Measurements from ENCODE around the gene IMPG1. TPM values are rescaled to one million over a fixed set of nuclear protein-coding genes. Genes with fewer than 3 reads are reported as not detected.
"Not testable (repeated sequence)": the region's sequence is repeated elsewhere in the genome, so short reads cannot be mapped to it uniquely, and the experiment has no call there.

The IMPG1 gene
- polyA plus RNA-seq, 3 donors = 0.13 TPM; not detected in 2

DNA sequence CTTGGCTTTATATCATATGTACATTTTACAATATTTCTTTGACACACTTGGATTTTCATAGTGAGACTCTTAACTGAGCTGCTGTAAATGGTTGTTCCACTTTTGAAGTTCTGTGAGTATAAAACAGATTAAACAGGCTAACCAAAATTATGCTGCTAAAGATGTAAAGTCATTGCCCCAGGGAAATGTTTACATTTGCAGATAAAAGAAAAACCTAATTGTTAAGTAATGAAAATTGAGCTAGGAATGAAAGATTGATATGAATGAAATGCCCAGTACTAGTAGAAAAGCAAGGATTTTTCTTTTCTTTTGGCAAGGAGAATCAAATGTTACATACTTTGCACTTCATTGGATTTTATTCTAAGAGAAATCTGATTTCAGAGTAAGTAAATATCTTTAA lies 159.4 kb downstream of the IMPG1 start:
- H3K27ac ChIP-seq (ENCODE audit: low read depth, low read length) = no peak overlapping the region

DNA sequence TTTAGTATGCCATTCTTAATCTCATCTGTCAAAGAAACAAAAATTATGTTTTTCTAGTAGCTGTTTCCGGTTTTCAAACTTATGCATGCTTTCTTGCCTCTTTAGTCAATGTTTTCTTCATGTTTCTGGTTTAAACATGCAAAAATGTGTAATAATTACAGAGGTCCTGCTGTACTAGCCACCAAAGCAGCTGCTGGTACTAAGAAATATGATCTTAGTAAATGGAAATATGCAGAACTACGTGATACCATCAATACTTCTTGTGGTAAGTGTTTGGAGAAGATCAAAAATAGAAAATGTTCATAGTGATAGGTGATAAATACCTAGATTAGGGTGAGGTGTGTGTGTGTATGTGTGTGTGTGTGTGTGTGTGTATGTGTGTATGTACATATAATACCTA lies 165.0 kb downstream of the IMPG1 start:
- H3K27ac ChIP-seq (ENCODE audit: low read depth, low read length) = no peak overlapping the region
- WGBS, 3 donors = 88 to 92% (median 91%) methylated on average over 2 of the region's 2 CpGs

DNA sequence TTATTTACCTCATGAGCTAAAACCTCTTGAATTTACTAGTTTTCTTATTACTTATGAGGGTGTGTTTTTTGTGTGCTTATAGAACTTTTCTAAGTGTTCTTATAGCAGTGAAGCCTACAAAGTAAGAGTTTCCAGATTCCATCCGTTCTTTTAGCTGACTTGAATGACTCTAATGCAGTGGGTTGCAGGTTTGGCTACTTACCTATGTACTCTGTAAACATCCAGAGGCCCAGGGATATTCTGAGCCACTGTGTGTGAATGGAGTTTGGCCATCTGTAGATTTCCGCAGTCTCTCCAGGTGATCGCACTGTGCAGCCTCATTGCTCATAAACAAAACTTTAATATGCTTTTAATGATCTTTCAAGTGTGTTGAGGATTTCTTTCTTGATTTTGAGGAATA lies 165.6 kb downstream of the IMPG1 start:
- no peak overlapping the region for H3K27ac ChIP-seq (ENCODE audit: low read depth, low read length)
- WGBS, 3 donors = 88 to 96% (median 88%) methylated on average over 3 of the region's 3 CpGs

DNA sequence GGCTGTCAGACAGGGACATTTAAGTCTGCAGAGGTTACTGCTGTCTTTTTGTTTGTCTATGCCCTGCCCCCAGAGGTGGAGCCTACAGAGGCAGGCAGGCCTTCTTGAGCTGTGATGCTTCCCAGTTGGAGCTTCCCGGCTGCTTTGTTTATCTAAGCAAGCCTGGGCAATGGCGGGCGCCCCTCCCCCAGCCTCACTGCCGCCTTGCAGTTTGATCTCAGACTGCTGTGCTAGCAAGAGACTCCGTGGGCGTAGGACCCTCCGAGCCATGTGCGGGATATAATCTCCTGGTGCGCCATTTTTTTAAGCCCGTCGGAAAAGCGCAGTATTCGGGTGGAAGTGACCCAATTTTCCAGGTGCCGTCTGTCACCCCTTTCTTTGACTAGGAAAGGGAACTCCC lies 167.3 kb downstream of the IMPG1 start:
- not testable (repeated sequence) for H3K27ac ChIP-seq (ENCODE audit: low read depth, low read length)
- 92 to 99% (median 97%) methylated on average over 10 to 14 of the region's 14 CpGs for WGBS, 3 donors

DNA sequence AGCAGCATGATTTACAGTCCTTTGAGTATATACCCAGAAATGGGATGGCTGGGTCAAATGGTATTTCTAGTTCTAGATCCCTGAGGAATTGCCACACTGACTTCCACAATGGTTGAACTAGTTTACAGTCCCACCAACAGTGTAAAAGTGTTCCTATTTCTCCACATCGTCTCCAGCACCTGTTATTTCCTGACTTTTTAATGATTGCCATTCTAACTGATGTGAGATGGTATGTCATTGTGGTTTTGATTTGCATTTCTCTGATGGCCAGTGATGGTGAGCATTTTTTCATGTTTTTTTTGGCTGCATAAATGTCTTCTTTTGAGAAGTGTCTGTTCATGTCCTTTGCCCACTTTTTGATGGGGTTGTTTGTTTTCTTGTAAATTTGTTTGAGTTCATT lies 172.2 kb downstream of the IMPG1 start:
- H3K27ac ChIP-seq (ENCODE audit: low read depth, low read length) = not testable (repeated sequence)
- 81 to 100% (median 100%) methylated on average over 1 of the region's 1 CpG for WGBS, 3 donors

DNA sequence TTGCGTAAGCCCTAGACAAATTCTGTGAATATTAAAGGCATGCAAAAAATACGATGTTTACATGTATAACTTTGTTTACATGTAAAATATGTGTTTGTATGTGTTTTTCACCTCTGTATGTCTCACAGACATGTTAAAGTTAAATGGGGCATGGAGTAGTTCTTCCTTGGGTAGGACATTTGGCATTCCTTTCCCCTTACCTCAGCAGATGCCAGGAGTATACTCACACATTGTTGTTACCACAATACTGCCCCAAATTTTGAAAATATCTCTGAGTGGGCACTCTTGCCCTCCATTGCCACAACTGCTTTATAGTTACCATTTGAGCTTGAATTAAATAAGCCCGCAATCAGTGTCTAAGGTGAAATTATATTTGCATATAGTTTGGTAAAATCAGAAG lies 175.9 kb downstream of the IMPG1 start:
- 61 to 96% (median 81%) methylated on average over 3 of the region's 3 CpGs for WGBS, 3 donors
- no peak overlapping the region for H3K27ac ChIP-seq (ENCODE audit: low read depth, low read length)

DNA sequence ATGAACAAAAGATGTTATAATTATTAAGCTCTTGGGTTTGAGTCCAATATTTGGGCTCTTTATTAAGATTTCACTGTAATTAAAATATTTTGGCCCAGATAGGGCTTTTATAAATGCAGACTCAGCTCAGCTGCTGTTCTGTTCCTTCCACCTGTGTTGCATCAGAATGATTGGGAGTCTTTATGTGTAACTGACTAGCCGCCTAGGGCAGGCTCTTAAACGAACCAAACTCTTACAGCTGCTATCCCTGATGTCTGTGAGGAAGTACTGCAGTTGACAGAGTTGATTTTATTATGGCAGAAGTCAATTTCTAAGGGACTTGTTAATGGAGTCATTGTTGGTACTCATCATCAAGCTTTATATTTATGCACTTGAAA lies 178.7 kb downstream of the IMPG1 start:
- 62 to 84% (median 66%) methylated on average over 2 of the region's 2 CpGs for WGBS, 3 donors
- H3K27ac ChIP-seq (ENCODE audit: low read depth, low read length) = no peak overlapping the region

DNA sequence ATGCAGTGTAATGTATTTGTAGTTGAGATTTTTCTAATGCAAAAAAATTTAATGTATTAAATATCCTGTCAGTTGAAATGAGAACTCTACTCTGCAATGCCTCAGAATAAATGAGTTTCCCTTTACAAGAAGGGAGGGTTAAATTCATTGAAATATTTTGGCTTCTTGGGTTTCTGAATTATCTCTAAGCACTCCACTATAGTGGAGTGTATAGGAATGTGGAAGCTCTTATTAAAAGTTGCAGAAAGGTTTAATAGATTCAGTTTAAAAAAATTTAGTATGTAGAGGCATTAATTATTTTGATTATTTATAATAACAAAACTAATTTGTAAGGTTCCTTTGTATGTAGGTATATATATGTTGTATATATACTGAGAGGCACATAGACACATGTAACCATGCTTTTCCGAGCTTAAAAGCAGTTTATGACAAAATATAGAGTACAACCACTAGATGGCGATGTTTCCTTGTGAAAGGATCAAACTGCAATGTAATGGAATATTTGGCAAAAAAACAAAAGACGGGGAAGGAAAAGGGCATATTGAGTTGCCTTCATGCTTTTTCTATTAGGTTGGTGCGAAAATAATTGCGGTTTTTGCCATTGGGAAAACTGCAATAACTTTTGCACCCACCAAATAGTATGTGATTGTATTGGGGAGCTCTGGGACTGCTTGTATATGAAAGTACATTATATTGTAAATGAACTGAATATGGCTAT lies 179.2 kb downstream of the IMPG1 start:
- 10 to 14% (median 13%) methylated on average over 5 of the region's 5 CpGs for WGBS, 3 donors
- no peak overlapping the region for H3K27ac ChIP-seq (ENCODE audit: low read depth, low read length)

DNA sequence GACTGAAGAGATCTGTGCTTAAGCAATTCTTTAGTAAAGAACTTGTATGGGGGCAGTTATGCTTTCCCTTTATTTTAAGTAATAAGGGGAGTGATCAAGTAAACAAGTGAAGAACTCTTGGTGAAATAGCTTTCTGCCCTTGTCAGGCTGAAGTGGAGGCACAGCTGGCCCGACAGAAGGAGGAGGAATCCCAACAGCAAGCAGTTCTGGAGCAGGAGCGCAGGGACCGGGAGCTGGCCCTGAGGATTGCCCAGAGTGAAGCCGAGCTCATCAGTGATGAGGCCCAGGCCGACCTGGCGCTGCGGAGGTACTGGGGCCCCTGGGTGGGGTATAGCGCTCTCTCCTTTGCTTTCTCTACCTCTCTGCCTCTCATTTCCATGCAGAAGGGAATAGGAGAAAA lies 180.1 kb downstream of the IMPG1 start:
- 90 to 93% (median 91%) methylated on average over 8 of the region's 8 CpGs for WGBS, 3 donors
- H3K27ac ChIP-seq (ENCODE audit: low read depth, low read length) = no peak overlapping the region

DNA sequence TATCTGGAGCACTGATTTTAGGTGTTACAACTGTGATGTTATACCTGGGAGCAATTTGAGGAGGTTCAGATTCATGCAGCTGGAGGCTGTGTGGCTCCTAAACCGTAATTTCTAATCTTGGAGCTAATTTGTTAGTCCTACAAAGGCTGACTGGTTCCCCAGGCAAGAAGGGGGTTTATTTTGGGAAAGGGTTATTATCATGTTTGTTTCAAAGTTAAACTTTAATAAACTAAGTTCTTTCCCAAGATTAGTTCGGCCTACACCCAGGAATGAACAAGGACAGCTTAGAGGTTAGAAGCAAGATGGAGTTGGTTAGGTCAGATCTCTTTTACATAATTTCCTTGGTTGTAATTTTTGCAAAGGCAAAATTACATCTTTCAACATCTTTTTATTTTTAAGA lies 187.6 kb downstream of the IMPG1 start:
- 38 to 98% (median 90%) methylated on average over 2 of the region's 2 CpGs for WGBS, 3 donors
- no peak overlapping the region for H3K27ac ChIP-seq (ENCODE audit: low read depth, low read length)

DNA sequence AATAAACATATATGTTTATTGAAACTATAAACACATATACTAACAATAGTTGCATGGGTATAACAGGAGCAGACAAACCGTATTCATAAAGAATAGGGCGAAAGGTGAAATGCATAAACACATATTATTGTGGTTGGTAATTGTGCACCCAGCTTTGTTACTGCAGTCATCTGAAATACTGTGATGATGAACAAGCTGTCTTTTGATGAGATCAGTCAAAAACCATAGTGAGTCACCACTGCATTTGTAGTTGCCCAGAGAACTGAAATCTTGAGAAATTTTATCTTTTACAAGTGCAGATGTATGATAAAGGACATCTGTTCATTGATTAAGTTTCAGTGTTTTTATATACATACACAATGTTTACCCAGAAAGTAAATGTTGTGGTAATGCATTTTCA lies 189.7 kb downstream of the IMPG1 start:
- WGBS, 3 donors = 65 to 98% (median 90%) methylated on average over 2 of the region's 2 CpGs
- no peak overlapping the region for H3K27ac ChIP-seq (ENCODE audit: low read depth, low read length)

DNA sequence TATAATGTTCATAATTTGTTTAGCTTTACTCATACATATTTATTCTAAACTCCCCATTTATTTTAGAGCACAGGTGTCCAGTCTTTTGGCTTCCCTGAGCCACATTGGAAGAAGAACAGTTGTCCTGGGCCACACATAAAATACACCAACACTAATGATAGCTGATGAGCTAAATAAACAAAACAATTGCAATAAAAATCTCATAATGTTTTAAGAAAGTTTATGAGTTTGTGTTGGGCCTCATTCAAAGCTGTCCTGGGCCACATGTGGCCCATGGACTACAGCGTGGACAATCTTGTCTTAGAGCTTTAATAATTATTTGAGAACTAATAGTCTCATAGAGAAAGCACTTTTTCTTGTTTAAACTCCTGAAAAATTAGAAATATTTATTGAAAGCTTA lies 192.2 kb downstream of the IMPG1 start:
- H3K27ac ChIP-seq (ENCODE audit: low read depth, low read length) = no peak overlapping the region
- 89 to 98% (median 89%) methylated on average over 1 of the region's 1 CpG for WGBS, 3 donors

DNA sequence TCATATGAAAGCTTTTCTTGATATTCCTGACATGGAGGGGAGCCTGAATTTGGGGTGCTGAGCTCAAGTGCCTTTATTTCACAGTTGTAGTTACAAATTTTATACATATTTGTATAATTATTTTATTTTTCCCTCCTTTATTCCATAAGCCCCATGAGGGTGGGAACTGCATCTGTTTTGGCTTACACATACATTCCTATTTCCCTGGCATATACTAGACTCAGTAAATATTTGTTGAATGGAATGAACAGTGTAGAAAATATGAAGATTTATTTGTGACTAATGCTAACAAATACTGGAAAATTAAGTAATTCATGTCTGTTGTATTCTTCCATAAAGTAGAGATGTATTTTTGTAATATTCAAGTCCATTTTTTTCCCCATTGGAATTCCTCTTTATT lies 196.3 kb downstream of the IMPG1 start:
- H3K27ac ChIP-seq (ENCODE audit: low read depth, low read length) = no peak overlapping the region

DNA sequence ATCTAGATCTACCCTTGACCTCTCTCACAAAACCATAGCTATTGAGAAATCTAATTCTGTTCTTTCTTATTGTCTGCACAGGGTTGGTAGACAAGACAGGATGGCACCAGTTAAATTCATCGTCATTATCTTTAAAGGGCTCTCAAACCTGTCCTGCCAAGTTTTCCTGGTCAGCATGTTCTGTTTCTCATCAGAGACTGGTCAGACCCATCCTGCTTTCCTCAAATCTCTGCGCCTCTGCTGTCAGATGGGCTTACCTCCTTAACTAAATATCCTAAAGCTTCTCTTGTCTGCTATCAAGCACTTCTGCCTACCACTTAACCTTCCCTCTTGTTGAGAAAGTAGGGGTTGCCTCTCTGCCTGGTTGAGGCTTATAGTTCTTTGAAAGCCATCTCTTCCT lies 198.2 kb downstream of the IMPG1 start:
- WGBS, 3 donors = 71 to 94% (median 84%) methylated on average over 2 of the region's 2 CpGs
- no peak overlapping the region for H3K27ac ChIP-seq (ENCODE audit: low read depth, low read length)

Data from adipose tissue (tissue), 3 donors.